Ovary (tissue), 9 donors: Measurements from ENCODE around the gene THAP4. TPM values are rescaled to one million over a fixed set of nuclear protein-coding genes. Genes with fewer than 3 reads are reported as not detected.

Source experiments
- DNase-seq, 5 donors: peaks; one replicate each; pipeline ENCODE4 v3.0.0-alpha.2; 2019 to 2020
- H3K27ac ChIP-seq, 2 donors: fragments of 200-600 bp; one replicate each; pipeline versions ENCODE4 v1.5.1 to v1.8.0; 2019 to 2022
- H3K27me3 ChIP-seq: fragments of 200-600 bp; one replicate; pipeline ENCODE4 v1.8.0; 2022
- H3K36me3 ChIP-seq: fragments of 200-600 bp; sonication (generic); one replicate; pipeline ENCODE4 v1.5.1; 2019
- H3K4me1 ChIP-seq: one replicate; pipeline ENCODE4 v1.8.1; 2013; ENCODE audit warnings: mild to moderate bottlenecking, moderate library complexity; ENCODE audit not compliant: insufficient read depth
- H3K4me3 ChIP-seq: fragments of 200-600 bp; sonication (generic); one replicate; pipeline ENCODE4 v1.5.1; 2017
- H3K9me3 ChIP-seq, 2 donors: fragments of 200-600 bp in 1 of 2; sonication (generic) in 1 of 2; one replicate each; pipeline versions ENCODE4 v1.5.1 to v1.8.1; 2013 to 2019; ENCODE audit warnings: mild to moderate bottlenecking in 1 of 2, moderate library complexity in 1 of 2
- EP300 ChIP-seq: sonication (generic); formaldehyde crosslinking; IDR thresholded peaks from one replicate; pipeline ENCODE4 v1.6.1; 2017; ENCODE audit warnings: antibody characterized with exemption
- POLR2A ChIP-seq: fragments of 450-650 bp; IDR thresholded peaks from one replicate; pipeline ENCODE4 v1.6.1; 2017; ENCODE audit warnings: antibody characterized with exemption, mild to moderate bottlenecking, moderate library complexity
- WGBS, 3 donors: extraction: QIAGEN DNeasy Blood & Tissue Kit in 1 of 3; methylation state at CpG; one replicate each; pipeline versions ENCODE4 v1.1.5 to v1.1.7; 2013 to 2017; 5-methylcytosine and 5-hydroxymethylcytosine counted together
- intact Hi-C, 4 donors: fragments of 100-400 bp; cut with DNase I; formaldehyde crosslinking; loops; one replicate each; pipeline versions ENCODE4 v1.11.0 to v1.15.1; 2022 to 2023
- polyA plus RNA-seq, 2 donors: library from polyadenylated mRNA; stranded (reverse); fragments of 200-250 nt in 1 of 2; fragments of 350-450 nt in 1 of 2; fragmentation: Illumina TruSeq in 1 of 2; extraction: RNeasy Lipid Tissue Mini Kit (QIAGEN cat#74804) in 1 of 2; gene quantifications; one replicate each; pipeline ENCODE4 v1.2.3, GENCODE V29; 2013 to 2014
- total RNA-seq, 7 donors: library from RNA; depleted of rRNA in 2 of 7; stranded (reverse); fragments of >200 nt in 2 of 7; fragmentation: NEBNext Ultra II Directional in 3 of 7; extraction: Animal tissue kit (Norgen Biotek cat#: 25700) in 3 of 7; gene quantifications; one replicate each; pipeline versions ENCODE4 v1.1.0 to v1.2.4, GENCODE V29; 2016 to 2023
- TF ChIP-seq, protein P1 (sequence below), 3 donors: fragments of 450-650 bp in 2 of 3; fragments of 200-600 bp in 1 of 3; IDR thresholded peaks; one replicate each; pipeline versions ENCODE4 v1.5.1 to v1.8.0; 2016 to 2022; ENCODE audit warnings: antibody characterized with exemption in 3 of 3, mild to moderate bottlenecking in 1 of 3
- donor health status: DM: no; HTN: no; CAD: no; lungs with moderate emphysema.
- donor health status: DM: no; HTN: no; CAD: no.
- donor health status: Bipolar disorder and iron deficiency.
- donor health status: DM: yes; HTN: yes; CAD: no.
- donor health status: DM: no; HTN: no; CAD: no.
- donor health status: DM: yes; HTN: yes; CAD: no.

Gene THAP4
- total and polyA plus RNA-seq, 9 donors: 12.1 to 54.7 (median 40.3) TPM

DNA sequence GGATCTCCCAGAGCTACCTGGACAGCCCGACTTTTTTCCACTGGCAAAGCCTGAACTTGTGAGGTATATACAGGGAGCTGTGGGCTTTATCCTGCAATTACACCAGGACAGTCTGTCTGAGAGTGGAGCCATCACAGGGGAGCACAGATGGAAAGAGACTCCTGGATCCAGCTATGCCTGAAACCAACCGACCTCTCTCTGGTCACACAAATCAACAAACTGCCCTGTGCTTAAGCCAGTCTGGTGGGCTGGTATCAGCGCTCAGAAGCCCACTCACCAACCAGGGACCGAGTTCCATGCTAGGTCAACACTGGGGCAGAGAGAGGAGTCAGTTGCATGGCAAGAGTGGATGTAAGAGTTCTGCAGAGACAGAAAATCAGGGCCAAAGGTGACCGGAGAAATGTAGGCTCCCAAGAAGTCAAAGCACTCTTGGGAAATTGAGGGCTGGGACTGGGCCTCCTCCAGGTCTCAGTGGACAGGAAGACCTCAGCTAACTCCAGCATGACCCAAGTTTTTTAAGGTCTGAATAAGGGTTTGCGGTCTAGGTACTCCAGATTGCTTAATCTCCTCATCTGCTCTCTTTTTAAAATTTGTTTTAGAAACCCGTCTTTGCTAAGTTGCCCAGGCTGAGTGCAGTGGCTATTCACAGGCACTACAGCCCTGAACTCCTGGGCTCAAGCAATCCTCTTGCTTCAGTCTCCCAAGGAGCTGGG, 82.2 kb downstream of the THAP4 start:
- Histone ChIP-seq H3K9me3 (no peaks in the 10 kb centered on the region), H3K27me3 (no peaks in the 10 kb centered on the region), H3K36me3 (no peaks in the 10 kb centered on the region), H3K4me3 (no peak overlapping the region), H3K4me1 (peaks cover 1% of the 10 kb centered on the region), H3K27ac (no peak overlapping the region)
- no peak for DNase-seq
- WGBS, 3 donors: 84 to 91% (median 90%) methylated on average over 7 of the region's 7 CpGs
- intact Hi-C loops: no loop called here
- TF ChIP-seq POLR2A (no peak), EP300 (no peak)
- TF ChIP-seq, protein P1, sequence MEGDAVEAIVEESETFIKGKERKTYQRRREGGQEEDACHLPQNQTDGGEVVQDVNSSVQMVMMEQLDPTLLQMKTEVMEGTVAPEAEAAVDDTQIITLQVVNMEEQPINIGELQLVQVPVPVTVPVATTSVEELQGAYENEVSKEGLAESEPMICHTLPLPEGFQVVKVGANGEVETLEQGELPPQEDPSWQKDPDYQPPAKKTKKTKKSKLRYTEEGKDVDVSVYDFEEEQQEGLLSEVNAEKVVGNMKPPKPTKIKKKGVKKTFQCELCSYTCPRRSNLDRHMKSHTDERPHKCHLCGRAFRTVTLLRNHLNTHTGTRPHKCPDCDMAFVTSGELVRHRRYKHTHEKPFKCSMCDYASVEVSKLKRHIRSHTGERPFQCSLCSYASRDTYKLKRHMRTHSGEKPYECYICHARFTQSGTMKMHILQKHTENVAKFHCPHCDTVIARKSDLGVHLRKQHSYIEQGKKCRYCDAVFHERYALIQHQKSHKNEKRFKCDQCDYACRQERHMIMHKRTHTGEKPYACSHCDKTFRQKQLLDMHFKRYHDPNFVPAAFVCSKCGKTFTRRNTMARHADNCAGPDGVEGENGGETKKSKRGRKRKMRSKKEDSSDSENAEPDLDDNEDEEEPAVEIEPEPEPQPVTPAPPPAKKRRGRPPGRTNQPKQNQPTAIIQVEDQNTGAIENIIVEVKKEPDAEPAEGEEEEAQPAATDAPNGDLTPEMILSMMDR (IDR thresholded peaks at IDR 0.05): no peak

DNA sequence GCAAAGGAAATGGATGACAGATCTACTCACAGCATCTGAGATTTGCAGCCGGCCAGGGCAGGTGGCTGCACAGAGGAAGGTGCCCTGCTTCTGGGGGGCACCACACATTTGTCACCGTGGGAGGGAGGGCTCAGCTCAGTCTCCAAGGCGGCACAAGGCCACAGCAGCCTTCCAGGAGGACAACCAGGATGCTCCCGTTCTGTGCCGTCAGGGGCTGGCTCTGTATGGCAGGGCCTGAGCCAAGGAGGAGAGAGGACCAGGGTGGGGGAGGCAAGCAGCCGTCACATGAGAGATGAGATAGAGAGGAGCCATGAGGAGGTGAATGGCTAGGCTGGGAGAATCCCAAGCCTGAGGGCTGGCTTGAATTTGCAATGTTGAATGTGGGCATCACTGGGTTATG, 83.0 kb downstream of the THAP4 start:
- no peaks in the 10 kb centered on the region for H3K36me3 ChIP-seq
- H3K4me3 ChIP-seq: no peak overlapping the region
- no peaks in the 10 kb centered on the region for H3K4me1 ChIP-seq
- no peaks in the 10 kb centered on the region for H3K9me3 ChIP-seq
- intact Hi-C loops: no loop called here
- H3K27ac ChIP-seq: no peak overlapping the region
- DNase-seq: no peak
- no peak for TF ChIP-seq POLR2A
- H3K27me3 ChIP-seq: no peaks in the 10 kb centered on the region
- 32 to 55% (median 33%) methylated on average over 6 of the region's 6 CpGs for WGBS, 3 donors

DNA sequence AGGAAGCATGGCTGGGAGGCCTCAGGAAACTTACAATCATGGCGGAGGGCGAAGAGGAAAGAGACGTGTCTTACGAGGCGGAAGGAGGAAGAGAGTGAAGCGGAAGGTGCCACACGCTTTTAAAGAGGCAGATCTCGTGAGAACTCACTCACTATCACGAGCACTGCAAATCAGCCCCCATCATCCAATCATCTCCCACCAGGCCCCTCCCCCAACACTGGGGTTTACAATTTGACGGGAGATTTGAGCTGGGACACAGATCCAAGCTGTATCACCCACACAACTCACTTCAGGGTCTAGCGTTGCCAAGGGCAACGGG, 83.5 kb downstream of the THAP4 start:
- TF ChIP-seq, protein P1 (IDR thresholded peaks at IDR 0.05): no peak
- TF ChIP-seq EP300 (no peak), POLR2A (no peak)
- H3K27ac ChIP-seq: no peak overlapping the region
- DNase-seq: no peak
- H3K36me3 ChIP-seq: no peaks in the 10 kb centered on the region
- WGBS, 3 donors: 75 to 89% (median 84%) methylated on average over 12 of the region's 12 CpGs
- no peak overlapping the region for H3K4me3 ChIP-seq
- intact Hi-C loops: no loop called here
- no peaks in the 10 kb centered on the region for H3K4me1 ChIP-seq
- H3K27me3 ChIP-seq: no peaks in the 10 kb centered on the region
- no peaks in the 10 kb centered on the region for H3K9me3 ChIP-seq

DNA sequence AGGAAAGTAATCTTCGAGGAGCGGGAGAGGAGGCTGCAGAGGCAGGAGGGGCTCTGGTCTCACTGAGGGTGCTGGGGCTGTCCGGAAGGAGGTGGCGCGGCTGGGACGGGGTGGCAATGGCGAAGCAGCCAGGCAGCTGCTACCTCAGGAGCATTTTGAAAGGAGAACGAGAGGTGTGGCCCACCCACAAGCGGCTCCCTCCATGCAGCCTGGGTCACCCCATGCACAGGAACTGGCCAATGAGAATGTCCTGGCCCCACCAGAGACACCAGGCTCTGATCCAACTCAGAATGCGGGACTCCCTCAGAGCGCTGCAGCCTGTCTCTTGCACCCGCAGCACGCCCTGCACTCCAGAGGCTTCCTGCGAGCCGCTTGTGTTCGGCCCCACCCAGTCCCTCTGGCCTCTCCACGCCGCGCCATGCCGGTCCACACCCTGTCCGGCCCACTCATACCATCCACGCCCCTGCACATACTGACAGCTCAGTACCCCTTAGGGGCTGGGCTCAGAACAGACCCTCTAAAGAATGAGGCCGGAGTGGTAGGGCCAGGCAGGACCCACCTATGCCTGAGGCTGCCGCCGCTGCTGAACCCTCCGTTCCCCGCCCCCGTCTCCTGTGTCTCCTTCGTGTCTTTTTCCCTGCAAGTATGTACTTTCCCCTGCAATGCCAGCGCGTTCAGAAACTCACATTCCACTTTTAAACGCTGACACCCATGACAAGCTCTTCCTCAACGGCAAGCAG, 84.8 kb downstream of the THAP4 start:
- Histone ChIP-seq H3K4me1 (peaks cover 5% of the 10 kb centered on the region), H3K36me3 (no peaks in the 10 kb centered on the region), H3K27ac (no peak overlapping the region), H3K9me3 (no peaks in the 10 kb centered on the region), H3K27me3 (no peaks in the 10 kb centered on the region), H3K4me3 (no peak overlapping the region)
- WGBS, 3 donors: 86 to 89% (median 87%) methylated on average over 33 of the region's 33 CpGs
- intact Hi-C loops: no loop called here
- TF ChIP-seq EP300 (no peak), POLR2A (no peak)
- TF ChIP-seq, protein P1 (IDR thresholded peaks at IDR 0.05): no peak
- DNase-seq: no peak

DNA sequence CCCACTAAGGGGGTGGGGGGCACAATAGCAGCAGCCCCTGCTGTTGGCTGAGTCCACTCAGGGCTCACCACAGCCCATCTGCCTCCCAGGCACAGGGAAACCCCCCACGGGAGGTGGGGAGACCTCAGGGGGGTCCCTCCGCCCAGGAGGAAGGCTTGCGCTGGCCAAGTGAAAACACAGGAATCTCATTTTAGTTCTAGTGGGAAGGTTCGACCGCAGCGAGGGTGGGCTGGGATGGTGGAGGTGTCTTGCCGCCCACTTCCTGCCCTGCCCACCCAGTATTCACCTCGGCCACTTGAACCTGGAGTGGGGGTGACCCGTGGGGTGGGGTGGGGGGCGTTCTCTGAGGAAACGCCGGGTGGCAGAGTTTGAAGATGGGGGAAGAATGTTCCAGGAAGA, 85.4 kb downstream of the THAP4 start:
- H3K36me3 ChIP-seq: no peaks in the 10 kb centered on the region
- no peaks in the 10 kb centered on the region for H3K9me3 ChIP-seq
- H3K4me3 ChIP-seq: no peak overlapping the region
- DNase-seq: no peak
- intact Hi-C loops: no loop called here
- H3K27ac ChIP-seq: no peak overlapping the region
- peaks cover 11% of the 10 kb centered on the region for H3K4me1 ChIP-seq
- 68 to 77% (median 72%) methylated on average over 12 of the region's 12 CpGs for WGBS, 3 donors
- TF ChIP-seq, protein P1 (IDR thresholded peaks at IDR 0.05): no peak
- no peak for TF ChIP-seq EP300
- TF ChIP-seq POLR2A: no peak
- no peaks in the 10 kb centered on the region for H3K27me3 ChIP-seq
